Choroid plexus epithelial cell (primary cell): ENCODE results near the gene UBE2O.

Experiments used
- DNase-seq: peaks from one replicate; pipeline ENCODE4 v3.0.0-alpha.2; 2010; ENCODE audit warnings: low read depth
- H3K4me3 ChIP-seq: 2 replicates; pipeline ENCODE4 v1.5.1; 2011; ENCODE audit warnings: low read depth, mild to moderate bottlenecking, control low read depth, low read length, moderate library complexity
- TF ChIP-seq, protein P1 (sequence below): conservative IDR thresholded peaks from 2 replicates; pipeline ENCODE4 v1.5.1; 2011; ENCODE audit warnings: low read depth, mild to moderate bottlenecking, control low read depth, inconsistent platforms, low read length, moderate library complexity

Gene UBE2O

GRCh38 chr17:76422406-76422805, 30.5 kb downstream of the UBE2O start:
- DNase-seq, result no peak
- TF ChIP-seq, protein P1, sequence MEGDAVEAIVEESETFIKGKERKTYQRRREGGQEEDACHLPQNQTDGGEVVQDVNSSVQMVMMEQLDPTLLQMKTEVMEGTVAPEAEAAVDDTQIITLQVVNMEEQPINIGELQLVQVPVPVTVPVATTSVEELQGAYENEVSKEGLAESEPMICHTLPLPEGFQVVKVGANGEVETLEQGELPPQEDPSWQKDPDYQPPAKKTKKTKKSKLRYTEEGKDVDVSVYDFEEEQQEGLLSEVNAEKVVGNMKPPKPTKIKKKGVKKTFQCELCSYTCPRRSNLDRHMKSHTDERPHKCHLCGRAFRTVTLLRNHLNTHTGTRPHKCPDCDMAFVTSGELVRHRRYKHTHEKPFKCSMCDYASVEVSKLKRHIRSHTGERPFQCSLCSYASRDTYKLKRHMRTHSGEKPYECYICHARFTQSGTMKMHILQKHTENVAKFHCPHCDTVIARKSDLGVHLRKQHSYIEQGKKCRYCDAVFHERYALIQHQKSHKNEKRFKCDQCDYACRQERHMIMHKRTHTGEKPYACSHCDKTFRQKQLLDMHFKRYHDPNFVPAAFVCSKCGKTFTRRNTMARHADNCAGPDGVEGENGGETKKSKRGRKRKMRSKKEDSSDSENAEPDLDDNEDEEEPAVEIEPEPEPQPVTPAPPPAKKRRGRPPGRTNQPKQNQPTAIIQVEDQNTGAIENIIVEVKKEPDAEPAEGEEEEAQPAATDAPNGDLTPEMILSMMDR, result no peak
- no peak overlapping the region for H3K4me3 ChIP-seq

GRCh38 chr17:76421044-76421407, 31.9 kb downstream of the UBE2O start:
- TF ChIP-seq, protein P1, result no peak
- peak; percentile 28 for DNase-seq
- no peak overlapping the region for H3K4me3 ChIP-seq

DNA sequence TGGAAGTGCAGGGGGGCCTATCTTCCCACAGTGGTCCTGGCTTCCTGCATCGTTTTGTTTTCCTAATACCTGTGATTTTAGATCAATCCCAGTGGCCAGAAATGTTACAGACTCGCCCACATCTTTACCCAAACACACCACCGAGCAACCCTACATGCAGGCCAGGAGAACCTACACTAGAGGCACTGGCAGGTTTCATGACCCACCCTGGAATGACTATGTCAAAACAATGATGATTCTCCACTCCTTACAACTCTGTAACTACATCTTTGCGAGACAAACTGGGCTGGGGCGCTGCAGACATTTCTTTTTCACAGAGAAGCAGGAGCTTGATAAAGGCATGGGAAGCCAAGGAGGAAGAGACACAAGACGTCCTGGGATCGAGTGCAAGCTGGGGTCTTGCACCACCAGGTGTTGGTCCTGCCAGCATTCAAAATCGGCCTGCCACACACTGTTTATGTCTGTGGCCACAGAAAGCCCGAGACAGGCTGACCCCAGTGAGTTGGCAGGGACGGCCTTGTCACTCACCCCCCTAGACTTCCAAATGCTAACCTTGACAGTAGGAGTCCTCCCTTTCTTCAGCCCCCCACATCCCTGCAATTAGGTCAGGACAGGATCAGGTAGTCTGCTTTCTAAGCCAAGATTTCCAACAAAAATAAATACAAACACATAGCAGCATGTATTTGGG, 32.5 kb downstream of the UBE2O start:
- DNase-seq, result no peak
- TF ChIP-seq, protein P1, result no peak

DNA sequence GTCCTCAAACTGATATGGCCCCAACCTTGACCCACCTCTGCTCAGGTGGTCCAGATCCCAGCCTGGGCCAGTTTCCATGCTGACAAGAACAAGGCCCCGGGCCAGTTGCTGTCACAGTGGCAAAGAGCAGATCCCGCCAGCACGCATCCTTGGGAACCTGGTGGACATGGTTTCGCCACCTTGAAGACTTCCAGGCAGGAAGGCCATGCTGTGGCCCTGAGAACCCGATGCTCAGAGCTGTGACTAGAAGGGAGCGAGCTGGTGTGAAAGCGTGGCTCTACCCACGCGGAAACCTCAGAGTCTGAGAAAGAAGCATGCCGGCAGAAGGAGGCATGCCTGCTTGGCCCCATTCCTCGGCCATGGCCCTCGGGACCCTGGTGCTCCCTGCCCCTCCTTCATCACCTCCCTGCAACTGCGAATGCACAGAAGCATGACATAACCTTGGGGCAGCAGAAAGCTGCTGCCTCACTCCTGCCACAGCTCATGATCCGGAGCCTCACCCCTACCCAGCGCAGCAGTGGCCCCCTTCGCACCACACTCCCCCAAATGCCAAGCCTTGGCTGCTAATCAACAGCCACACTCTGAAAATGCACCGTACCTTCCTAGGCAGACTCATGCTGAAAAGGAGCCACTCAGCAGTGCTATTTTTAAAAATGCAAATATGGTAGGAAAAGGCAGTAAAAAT, 33.2 kb downstream of the UBE2O start:
- TF ChIP-seq, protein P1, result no peak
- no peak for DNase-seq
- H3K4me3 ChIP-seq, result no peak overlapping the region

More for the DNA sequence above, 32.5 kb downstream of the UBE2O start:
- no peak overlapping the region for H3K4me3 ChIP-seq

GRCh38 chr17:76417499-76418143, 35.3 kb downstream of the UBE2O start:
- TF ChIP-seq, protein P1, result no peak
- DNase-seq, result no peak

DNA sequence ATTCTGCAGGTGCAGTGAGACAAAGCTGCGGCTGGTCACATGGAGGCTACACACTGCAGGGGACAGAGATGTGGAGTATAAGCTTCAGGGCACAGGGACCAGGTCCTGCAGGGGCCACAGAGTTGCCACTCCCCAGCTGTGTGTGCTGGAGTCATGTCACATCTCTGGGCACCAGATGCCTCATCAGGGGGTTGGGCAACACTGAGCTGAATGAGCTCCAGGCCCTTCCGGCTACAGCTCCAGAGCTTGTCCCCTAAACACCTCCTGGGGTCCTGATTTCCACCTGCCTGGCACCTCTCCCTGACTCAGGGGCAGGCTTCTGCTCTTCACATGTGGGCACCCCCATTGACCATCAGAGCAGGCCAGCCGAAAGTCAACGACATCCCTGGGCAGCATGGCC, 36.1 kb downstream of the UBE2O start:
- no peak for DNase-seq
- TF ChIP-seq, protein P1, result no peak
- no peak overlapping the region for H3K4me3 ChIP-seq

More at GRCh38 chr17:76417499-76418143, 35.3 kb downstream of the UBE2O start:
- no peak overlapping the region for H3K4me3 ChIP-seq
